ENCODE measurements around the gene LMAN2.

The LMAN2 gene

DNA sequence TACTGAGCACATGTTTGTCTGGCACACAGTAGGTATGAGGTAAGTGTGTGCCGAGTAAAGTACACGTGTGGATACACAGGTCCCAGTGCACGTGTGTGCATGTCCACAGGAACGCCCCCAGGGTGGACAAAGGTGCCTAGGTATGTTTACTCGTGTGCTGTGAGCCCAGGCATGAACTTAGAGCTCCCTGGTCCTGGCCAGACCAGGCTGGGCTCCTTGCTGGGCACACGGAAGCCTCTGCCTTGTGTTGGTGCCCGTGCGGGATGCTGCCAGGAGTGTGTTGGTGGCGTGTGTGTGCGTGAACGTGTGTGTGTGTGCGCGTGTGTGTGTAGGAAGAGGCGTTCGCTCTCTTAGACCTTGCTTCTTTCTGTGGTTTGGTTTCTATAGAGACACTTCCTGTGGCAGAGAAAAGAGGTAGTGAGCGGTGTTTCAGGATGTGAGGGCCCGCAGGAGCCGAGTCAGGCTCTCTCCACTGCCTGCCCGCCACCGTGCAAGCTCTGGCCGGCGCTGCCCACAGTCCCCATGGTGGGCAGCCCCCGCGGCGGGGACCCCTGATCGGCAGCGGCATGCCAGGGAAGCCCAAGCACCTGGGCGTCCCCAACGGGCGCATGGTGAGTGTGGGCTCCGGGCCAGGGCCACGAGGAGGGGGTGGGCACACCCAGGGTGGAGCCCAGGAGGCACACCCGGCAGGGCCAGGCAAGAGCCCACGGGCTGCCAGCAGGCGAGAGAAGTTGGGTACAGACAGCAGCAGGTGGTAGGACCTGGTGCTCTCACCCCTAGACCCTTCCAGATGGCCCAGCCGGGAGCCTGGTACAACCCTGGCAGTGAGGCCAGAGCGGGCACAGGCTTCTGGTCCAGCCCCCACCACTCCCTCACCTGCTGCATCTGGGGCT is 6.2 kb upstream of the LMAN2 start, which contains the start of gene RGS14:
Gene RGS14, plus strand, starts transcription at position 466 of the 893 bp plus-strand sequence. Its CDS starts 101 bp downstream, at position 567.
- no peaks in the 10 kb centered on the region for H3K9me2 ChIP-seq (replicated peaks; ENCODE audit: low read depth, low read length)
- H4K20me1 ChIP-seq (ENCODE audit: insufficient read depth, low read length, poor library complexity, severe bottlenecking), result no peaks in the 10 kb centered on the region
- H3F3A ChIP-seq (ENCODE audit: low read depth), result no peaks in the 10 kb centered on the region
- TF ChIP-seq, protein P1, sequence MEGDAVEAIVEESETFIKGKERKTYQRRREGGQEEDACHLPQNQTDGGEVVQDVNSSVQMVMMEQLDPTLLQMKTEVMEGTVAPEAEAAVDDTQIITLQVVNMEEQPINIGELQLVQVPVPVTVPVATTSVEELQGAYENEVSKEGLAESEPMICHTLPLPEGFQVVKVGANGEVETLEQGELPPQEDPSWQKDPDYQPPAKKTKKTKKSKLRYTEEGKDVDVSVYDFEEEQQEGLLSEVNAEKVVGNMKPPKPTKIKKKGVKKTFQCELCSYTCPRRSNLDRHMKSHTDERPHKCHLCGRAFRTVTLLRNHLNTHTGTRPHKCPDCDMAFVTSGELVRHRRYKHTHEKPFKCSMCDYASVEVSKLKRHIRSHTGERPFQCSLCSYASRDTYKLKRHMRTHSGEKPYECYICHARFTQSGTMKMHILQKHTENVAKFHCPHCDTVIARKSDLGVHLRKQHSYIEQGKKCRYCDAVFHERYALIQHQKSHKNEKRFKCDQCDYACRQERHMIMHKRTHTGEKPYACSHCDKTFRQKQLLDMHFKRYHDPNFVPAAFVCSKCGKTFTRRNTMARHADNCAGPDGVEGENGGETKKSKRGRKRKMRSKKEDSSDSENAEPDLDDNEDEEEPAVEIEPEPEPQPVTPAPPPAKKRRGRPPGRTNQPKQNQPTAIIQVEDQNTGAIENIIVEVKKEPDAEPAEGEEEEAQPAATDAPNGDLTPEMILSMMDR (conservative IDR thresholded peaks at IDR 0.05; ENCODE audit: low read length), result no peak
- H3K36me3 ChIP-seq (ENCODE audit: insufficient read depth, low read length), result no peaks in the 10 kb centered on the region
- H3K4me3 ChIP-seq (ENCODE audit: low read length, poor library complexity, severe bottlenecking), result peak within 1 kb of the TSS; percentile 92
- H3K4me1 ChIP-seq (ENCODE audit: insufficient read depth, low read length, poor library complexity, severe bottlenecking), result peaks cover 34% of the 10 kb centered on the region
- peak within 1 kb of the TSS; percentile 92 for H3K4me2 ChIP-seq (ENCODE audit: low read depth, low read length, poor library complexity, severe bottlenecking)
- no peaks in the 10 kb centered on the region for H3K27me3 ChIP-seq (ENCODE audit: insufficient read depth, low read length, poor library complexity, severe bottlenecking)
- peaks cover 22% of the 10 kb centered on the region; the same call in 1 of the 2 replicates for H3K79me2 ChIP-seq (ENCODE audit: insufficient read depth, low read length)
- no peaks in the 10 kb centered on the region for H3K9me3 ChIP-seq (ENCODE audit: insufficient read depth, low read depth, low read length)
- peak within 1 kb of the TSS; percentile 49; the same call in 1 of the 2 replicates for H2AFZ ChIP-seq (ENCODE audit: low read length)
- H3K9ac ChIP-seq (ENCODE audit: low read depth, low read length, poor library complexity, severe bottlenecking), result peak within 1 kb of the TSS; percentile 88

GRCh38 chr5:177357146-177357458 is 5.6 kb upstream of the LMAN2 start:
- Histone ChIP-seq H3K79me2 (ENCODE audit: insufficient read depth, low read length) (peaks cover 22% of the 10 kb centered on the region; the same call in 1 of the 2 replicates), H3K9me2 (replicated peaks; ENCODE audit: low read depth, low read length) (no peaks in the 10 kb centered on the region), H3K9ac (ENCODE audit: low read depth, low read length, poor library complexity, severe bottlenecking) (peak overlapping the region; percentile 88), H3K36me3 (ENCODE audit: insufficient read depth, low read length) (no peaks in the 10 kb centered on the region), H3F3A (ENCODE audit: low read depth) (no peaks in the 10 kb centered on the region), H3K4me3 (ENCODE audit: low read length, poor library complexity, severe bottlenecking) (peak overlapping the region; percentile 92), H3K9me3 (ENCODE audit: insufficient read depth, low read depth, low read length) (no peaks in the 10 kb centered on the region), H3K4me1 (ENCODE audit: insufficient read depth, low read length, poor library complexity, severe bottlenecking) (peaks cover 34% of the 10 kb centered on the region), H4K20me1 (ENCODE audit: insufficient read depth, low read length, poor library complexity, severe bottlenecking) (no peaks in the 10 kb centered on the region), H3K27me3 (ENCODE audit: insufficient read depth, low read length, poor library complexity, severe bottlenecking) (no peaks in the 10 kb centered on the region), H2AFZ (ENCODE audit: low read length) (no peak overlapping the region), H3K4me2 (ENCODE audit: low read depth, low read length, poor library complexity, severe bottlenecking) (peak overlapping the region; percentile 92)
- TF ChIP-seq, protein P1 (conservative IDR thresholded peaks at IDR 0.05; ENCODE audit: low read length), result no peak
- no peak for TF ChIP-seq EZH2phosphoT487 (IDR thresholded peaks at IDR 0.05; ENCODE audit: borderline replicate concordance)

- no peaks in the 10 kb centered on the region for H3K36me3 ChIP-seq (ENCODE audit: insufficient read depth, low read length)
- peak overlapping the region; percentile 88 for H3K9ac ChIP-seq (ENCODE audit: low read depth, low read length, poor library complexity, severe bottlenecking)
- no peaks in the 10 kb centered on the region for H3F3A ChIP-seq (ENCODE audit: low read depth)
- H3K4me2 ChIP-seq (ENCODE audit: low read depth, low read length, poor library complexity, severe bottlenecking), result peak overlapping the region; percentile 92
- H3K9me2 ChIP-seq (replicated peaks; ENCODE audit: low read depth, low read length), result no peaks in the 10 kb centered on the region
- peaks cover 34% of the 10 kb centered on the region for H3K4me1 ChIP-seq (ENCODE audit: insufficient read depth, low read length, poor library complexity, severe bottlenecking)
- H2AFZ ChIP-seq (ENCODE audit: low read length), result no peak overlapping the region
- TF ChIP-seq, protein P1 (conservative IDR thresholded peaks at IDR 0.05; ENCODE audit: low read length), result no peak
- TF ChIP-seq EZH2phosphoT487 (IDR thresholded peaks at IDR 0.05; ENCODE audit: borderline replicate concordance), result no peak
- no peaks in the 10 kb centered on the region for H4K20me1 ChIP-seq (ENCODE audit: insufficient read depth, low read length, poor library complexity, severe bottlenecking)
- no peaks in the 10 kb centered on the region for H3K9me3 ChIP-seq (ENCODE audit: insufficient read depth, low read depth, low read length)
- H3K4me3 ChIP-seq (ENCODE audit: low read length, poor library complexity, severe bottlenecking), result peak overlapping the region; percentile 92
- peaks cover 22% of the 10 kb centered on the region; the same call in 1 of the 2 replicates for H3K79me2 ChIP-seq (ENCODE audit: insufficient read depth, low read length)
- no peaks in the 10 kb centered on the region for H3K27me3 ChIP-seq (ENCODE audit: insufficient read depth, low read length, poor library complexity, severe bottlenecking)
These were observed 5.3 kb upstream of the LMAN2 start for GRCh38 chr5:177356746-177357145.
